ENCODE data around the gene NFXL1.

- TF ChIP-seq PAX5 (IDR thresholded peaks at IDR 0.05; ENCODE audit: insufficient read depth, low read length, severe bottlenecking) (no peak), POU2F2 (IDR thresholded peaks at IDR 0.05; ENCODE audit: low read depth, low read length) (no peak), POLR2A (IDR thresholded peaks at IDR 0.05; ENCODE audit: low read depth, low read length) (no peak), POLR2AphosphoS5 (IDR thresholded peaks at IDR 0.05; ENCODE audit: low read depth, low read length) (no peak)
These were observed 14.7 kb downstream of the NFXL1 start for GRCh38 chr4:47899639-47900038.

All from GM12891 (cell line).